Endothelial cell of umbilical vein (primary cell): ENCODE results near the gene BTAF1. TPM values are rescaled to one million over a fixed set of nuclear protein-coding genes. Genes with fewer than 3 reads are reported as not detected.
"Not testable (repeated sequence)": the region's sequence is repeated elsewhere in the genome, so short reads cannot be mapped to it uniquely, and the experiment has no call there.

Source experiments
- BruUV-seq: library from RNA; stranded (reverse); fragments of 400-500 nt; replicated peaks from 2 replicates; lab custom pipeline; 2021; lab: Mats Ljungman, UMichigan
- CTCF ChIA-PET: fragments of 300-600, 350-600 bp; sonication (Branson Sonifier 250); formaldehyde crosslinking; loops from one replicate; lab custom pipeline; 2021; ENCODE audit warnings: antibody characterized with exemption, inconsistent platforms; lab: Charles Lee
- POLR2A ChIA-PET: fragments of 300-600, 350-600 bp; sonication (Branson Sonifier 250); formaldehyde crosslinking; loops from one replicate; lab custom pipeline; 2021; ENCODE audit warnings: antibody characterized with exemption, inconsistent platforms; lab: Charles Lee
- DNase-seq: peaks from one replicate; pipeline ENCODE4 v3.0.0-alpha.2; 2011; ENCODE audit warnings: low read depth, low spot score
- FAIRE-seq: peaks from 2 replicates; lab custom pipeline; 2011; peaks lifted over from hg19 to GRCh38; lab: Jason Lieb, UNC
- H2AFZ ChIP-seq: 2 replicates; pipeline ENCODE4 v1.6.0; 2012; ENCODE audit warnings: low read depth, low read length, control low read depth, inconsistent platforms
- H3K27ac ChIP-seq: 2 replicates; pipeline ENCODE4 v1.5.1; 2011; ENCODE audit warnings: low read depth, mild to moderate bottlenecking, control low read depth, low read length, moderate library complexity; ENCODE audit not compliant: insufficient read depth
- H3K27me3 ChIP-seq, 2 experiments: 2 replicates each; pipeline versions ENCODE4 v1.6.0 to v1.6.1; 2011; ENCODE audit warnings: low read length in 2 of 2, mixed read lengths in 1 of 2; ENCODE audit not compliant: control insufficient read depth in 2 of 2, insufficient read depth in 2 of 2
- H3K36me3 ChIP-seq, 2 experiments: 2 replicates in 1 of 2; 3 replicates in 1 of 2; pipeline ENCODE4 v1.5.1; 2011; ENCODE audit warnings: low read length in 2 of 2, mild to moderate bottlenecking in 1 of 2, moderate library complexity in 1 of 2; ENCODE audit not compliant: control insufficient read depth in 2 of 2, insufficient read depth in 2 of 2; ENCODE audit errors: extremely low read depth in 1 of 2
- H3K4me1 ChIP-seq: 3 replicates; pipeline ENCODE4 v1.5.1; 2011; ENCODE audit warnings: mild to moderate bottlenecking, low read length; ENCODE audit not compliant: control insufficient read depth, insufficient read depth; ENCODE audit errors: extremely low read depth
- H3K4me2 ChIP-seq: 2 replicates; pipeline ENCODE4 v1.6.1; 2011; ENCODE audit warnings: low read length, control low read depth, mixed read lengths; ENCODE audit not compliant: insufficient read depth
- H3K4me3 ChIP-seq, 3 experiments: fragments of 200-600 bp in 1 of 3; sonication (generic), shearing (Covaris generic) in 1 of 3; replicated peaks in 1 of 3; 2 replicates each; pipeline ENCODE4 v1.5.1; 2011 to 2016; ENCODE audit warnings: control low read depth in 3 of 3, low read length in 3 of 3, mild to moderate bottlenecking in 2 of 3, inconsistent platforms in 1 of 3, low read depth in 1 of 3, moderate library complexity in 1 of 3; ENCODE audit not compliant: insufficient read depth in 1 of 3
- H3K79me2 ChIP-seq: 2 replicates; pipeline ENCODE4 v1.6.0; 2012; ENCODE audit warnings: low read length, inconsistent platforms; ENCODE audit not compliant: control insufficient read depth, insufficient read depth
- H3K9ac ChIP-seq: replicated peaks from 2 replicates; pipeline ENCODE3; 2011; ENCODE audit warnings: low read length, control low read depth; ENCODE audit not compliant: insufficient read depth; ENCODE audit errors: extremely low read depth
- H3K9me1 ChIP-seq: replicated peaks from 3 replicates; pipeline ENCODE4 v1.6.0; 2011; ENCODE audit warnings: mild to moderate bottlenecking, low read length; ENCODE audit not compliant: control insufficient read depth, insufficient read depth; ENCODE audit errors: extremely low read depth
- H3K9me3 ChIP-seq: replicated peaks from 2 replicates; pipeline ENCODE4 v1.5.1; 2012; ENCODE audit warnings: low read length, inconsistent platforms; ENCODE audit not compliant: control insufficient read depth, insufficient read depth
- H4K20me1 ChIP-seq: replicated peaks from 2 replicates; pipeline ENCODE3; 2011; ENCODE audit warnings: mild to moderate bottlenecking, low read length; ENCODE audit not compliant: control insufficient read depth, insufficient read depth; ENCODE audit errors: extremely low read depth
- CTCF ChIP-seq, 2 donors: IDR thresholded peaks; 1 replicate in 1 of 2; 2 replicates in 1 of 2; pipeline ENCODE4 v1.5.1; 2011; ENCODE audit warnings: low read length in 2 of 2, mild to moderate bottlenecking in 2 of 2, moderate library complexity in 2 of 2, control low read depth in 1 of 2, inconsistent platforms in 1 of 2, low read depth in 1 of 2; ENCODE audit not compliant: insufficient read depth in 1 of 2; ENCODE audit errors: extremely low read depth in 1 of 2
- EZH2 ChIP-seq: IDR thresholded peaks from 2 replicates; pipeline ENCODE4 v1.6.1; 2012; ENCODE audit warnings: borderline replicate concordance, low read depth, mild to moderate bottlenecking, moderate library complexity, low read length, inconsistent platforms; ENCODE audit not compliant: severe bottlenecking
- FOS ChIP-seq: IDR thresholded peaks from 2 replicates; pipeline ENCODE4 v1.6.1; 2011; ENCODE audit warnings: mild to moderate bottlenecking, low read length, moderate library complexity, borderline replicate concordance; ENCODE audit not compliant: insufficient read depth
- GATA2 ChIP-seq: IDR thresholded peaks from 2 replicates; pipeline ENCODE4 v1.7.0; 2011; ENCODE audit warnings: low read depth, mild to moderate bottlenecking, moderate library complexity, mixed read lengths, low read length; ENCODE audit not compliant: insufficient read length, insufficient read depth
- JUN ChIP-seq: IDR thresholded peaks from 2 replicates; pipeline ENCODE4 v1.6.1; 2011; ENCODE audit warnings: borderline replicate concordance, low read depth; ENCODE audit not compliant: insufficient read length, insufficient read depth
- MAX ChIP-seq: IDR thresholded peaks from 2 replicates; pipeline ENCODE4 v1.6.1; 2011; ENCODE audit not compliant: insufficient read depth, insufficient read length
- MYC ChIP-seq: IDR thresholded peaks from one replicate; pipeline ENCODE4 v1.6.1; 2011; ENCODE audit warnings: mild to moderate bottlenecking, low read depth, low read length
- POLR2A ChIP-seq: IDR thresholded peaks from 2 replicates; pipeline ENCODE4 v1.6.1; 2012; ENCODE audit warnings: low read depth, mild to moderate bottlenecking, control low read depth, low read length
- POLR2AphosphoS5 ChIP-seq: IDR thresholded peaks from 2 replicates; pipeline ENCODE4 v1.6.1; 2012; ENCODE audit warnings: low read depth, mild to moderate bottlenecking, control low read depth, low read length, moderate library complexity; ENCODE audit not compliant: insufficient read depth
- dilution Hi-C: fragments of 300-500 bp; cut with MboI; formaldehyde crosslinking; loops from one replicate; pipeline ENCODE4 v1.15.0; 2019; ENCODE audit warnings: low sequenced_read_pairs; ENCODE audit not compliant: extremely low pct_ligation_motif_present
- intact Hi-C: fragments of 100-400 bp; cut with micrococcal nuclease; formaldehyde crosslinking; loops from one replicate; pipeline ENCODE4 v1.10.0; 2022
- polyA plus RNA-seq, 4 experiments: library from polyadenylated mRNA; depleted of rRNA in 3 of 4; stranded (reverse) in 3 of 4; unstranded in 1 of 4; fragments of >200 nt; gene quantifications; 2 replicates each; pipeline versions ENCODE4 v1.2.1 to v1.2.3, GENCODE V29; 2011 to 2012; ENCODE audit warnings: missing spikeins in 1 of 4
- total RNA-seq: library from RNA; stranded (reverse); gene quantifications from 2 replicates; pipeline ENCODE4 v1.2.3, GENCODE V29; 2021

Gene BTAF1
- total and polyA plus RNA-seq, 2 donors (not counting 3 experiments of a cell fraction or from before 2014, with no cell fraction given): 9.9 to 23.1 TPM

GRCh38 chr10:91893051-91893450 is 30.5 kb upstream of the BTAF1 start:
- Histone ChIP-seq H3K27ac (no peak overlapping the region), H4K20me1 (no peaks in the 10 kb centered on the region), H3K4me1 (peaks cover 8% of the 10 kb centered on the region), H3K9ac (no peak overlapping the region), H3K9me1 (no peaks in the 10 kb centered on the region), H3K9me3 (no peaks in the 10 kb centered on the region), H3K79me2 (no peaks in the 10 kb centered on the region), H2AFZ (no peak overlapping the region), H3K36me3 (no peaks in the 10 kb centered on the region), H3K27me3 (no peaks in the 10 kb centered on the region), H3K4me2 (no peak overlapping the region), H3K4me3 (no peak overlapping the region)
- intact Hi-C loops: no loop called here
- dilution Hi-C loops: no loop called here
- CTCF ChIA-PET: interaction anchor here (1.1 to 1.4 kb wide), 2 partner anchors 16 to 23 kb away, joined by 3 read pairs; partner anchors contain the start of gene FGFBP3
- no peak for TF ChIP-seq POLR2AphosphoS5
- TF ChIP-seq POLR2A: no peak
- no peak for TF ChIP-seq MAX
- no peak for TF ChIP-seq JUN
- TF ChIP-seq EZH2: no peak
- no peak for TF ChIP-seq GATA2
- no peak for TF ChIP-seq CTCF (IDR thresholded peaks at IDR 0.05; ENCODE audit: extremely low read depth in 1 of 2, insufficient read depth in 1 of 2, low read depth in 1 of 2, low read length in 2 of 2)
- TF ChIP-seq MYC: no peak
- no peak for TF ChIP-seq FOS
- POLR2A ChIA-PET: interaction anchor here (0.6 kb wide), 1 partner anchor 28 kb away, joined by 3 read pairs; no protein-coding TSS in a partner anchor
- no peak for DNase-seq
- FAIRE-seq: no peak
- no TSS peak for BruUV-seq

GRCh38 chr10:91894261-91894685 is 29.3 kb upstream of the BTAF1 start:
- not testable (repeated sequence) for H3K4me2 ChIP-seq

More at GRCh38 chr10:91894261-91894685, 29.3 kb upstream of the BTAF1 start:
- dilution Hi-C loops, H3K9me1 ChIP-seq, BruUV-seq, H3K9ac ChIP-seq, H3K4me1 ChIP-seq, H2AFZ ChIP-seq, DNase-seq, H3K27ac ChIP-seq, intact Hi-C loops, FAIRE-seq, H3K27me3 ChIP-seq, H4K20me1 ChIP-seq, H3K79me2 ChIP-seq, CTCF ChIA-PET, H3K36me3 ChIP-seq, POLR2A ChIA-PET, H3K9me3 ChIP-seq, H3K4me3 ChIP-seq: not testable (repeated sequence)
